Esophagus squamous epithelium (tissue), 5 donors: ENCODE data around the gene TBC1D8B. TPM values are rescaled to one million over a fixed set of nuclear protein-coding genes. Genes with fewer than 3 reads are reported as not detected.

Source experiments
- DNase-seq: peaks from one replicate; lab custom pipeline; 2025; lab: John Stamatoyannopoulos, UW
- H3K27ac ChIP-seq, 4 donors: fragments of 200-600 bp; sonication (generic); one replicate each; pipeline ENCODE4 v1.5.1; 2016 to 2019; ENCODE audit warnings: mild to moderate bottlenecking in 1 of 4
- H3K27me3 ChIP-seq, 4 donors: fragments of 200-600 bp; sonication (generic); 1 replicate in 3 of 4; 2 replicates in 1 of 4; pipeline versions ENCODE4 v1.5.1 to v1.6.0; 2017 to 2021; ENCODE audit warnings: antibody characterized with exemption in 1 of 4
- H3K36me3 ChIP-seq, 3 donors: fragments of 200-600 bp; sonication (generic); one replicate each; pipeline ENCODE4 v1.5.1; 2016 to 2019
- H3K4me1 ChIP-seq, 3 donors: fragments of 200-600 bp; sonication (generic); one replicate each; pipeline ENCODE4 v1.5.1; 2017 to 2019
- H3K4me3 ChIP-seq, 4 donors: fragments of 200-600 bp; sonication (generic); 1 replicate in 3 of 4; 2 replicates in 1 of 4; pipeline ENCODE4 v1.5.1; 2016 to 2019; ENCODE audit warnings: mild to moderate bottlenecking in 2 of 4, moderate library complexity in 1 of 4
- H3K9me3 ChIP-seq, 3 donors: fragments of 200-600 bp; sonication (generic); one replicate each; pipeline ENCODE4 v1.5.1; 2016 to 2019
- POLR2A ChIP-seq, 4 donors: fragments of 450-650 bp; IDR thresholded peaks; one replicate each; pipeline ENCODE4 v1.6.1; 2017; ENCODE audit warnings: antibody characterized with exemption in 4 of 4, mild to moderate bottlenecking in 4 of 4, moderate library complexity in 3 of 4
- WGBS, 2 donors: methylation state at CpG; one replicate each; pipeline ENCODE4 v1.1.5; 2018; 5-methylcytosine and 5-hydroxymethylcytosine counted together
- intact Hi-C: fragments of 100-400 bp; cut with DNase I; formaldehyde crosslinking; loops from one replicate; pipeline ENCODE4 v1.15.0; 2022
- total RNA-seq, 4 donors: library from RNA; depleted of rRNA; stranded (reverse); fragments of >200 nt; gene quantifications; one replicate each; pipeline ENCODE4 v1.1.0, GENCODE V29; 2016
- TF ChIP-seq, protein P1 (sequence below), 6 experiments: fragments of 450-650 bp in 4 of 6; fragments of 200-600 bp in 2 of 6; sonication (generic) in 2 of 6; IDR thresholded peaks; one replicate each; pipeline ENCODE4 v1.5.1; 2016 to 2019; ENCODE audit warnings: antibody characterized with exemption in 6 of 6, mild to moderate bottlenecking in 4 of 6, moderate library complexity in 4 of 6
- donor health status: DM: yes; HTN: yes; CAD: no.

The TBC1D8B gene
- total RNA-seq, 4 donors from 2014 or later, result 2.3 to 3.9 (median 3.4) TPM

DNA sequence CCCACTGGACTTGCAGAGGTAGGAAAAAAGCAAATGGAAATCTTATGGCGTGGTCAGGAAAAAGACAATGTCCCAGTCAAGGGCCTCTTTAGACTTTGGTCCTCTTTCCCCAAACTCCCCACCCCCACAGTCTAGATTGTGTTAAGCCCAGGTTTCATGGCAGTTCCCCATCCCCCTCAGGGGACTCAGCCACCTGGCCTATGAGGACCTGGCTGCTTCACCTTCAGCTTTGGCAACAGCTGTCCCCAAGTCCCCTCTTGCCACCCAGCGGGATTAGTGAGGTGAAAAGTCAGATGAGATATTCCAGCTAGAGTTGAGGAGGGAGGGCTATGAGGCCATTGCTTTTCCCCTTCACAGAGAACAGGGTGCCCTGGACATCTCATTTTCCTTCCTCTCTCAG, 100.2 kb downstream of the TBC1D8B start:
- Histone ChIP-seq H3K9me3 (no peaks in the 10 kb centered on the region), H3K4me3 (no peak overlapping the region), H3K27me3 (peaks cover 0 to 14% (median 0%) of the 10 kb centered on the region in 4 donors), H3K27ac (no peak overlapping the region), H3K36me3 (no peaks in the 10 kb centered on the region), H3K4me1 (no peaks in the 10 kb centered on the region)
- no peak for TF ChIP-seq POLR2A (IDR thresholded peaks at IDR 0.05)
- TF ChIP-seq, protein P1, sequence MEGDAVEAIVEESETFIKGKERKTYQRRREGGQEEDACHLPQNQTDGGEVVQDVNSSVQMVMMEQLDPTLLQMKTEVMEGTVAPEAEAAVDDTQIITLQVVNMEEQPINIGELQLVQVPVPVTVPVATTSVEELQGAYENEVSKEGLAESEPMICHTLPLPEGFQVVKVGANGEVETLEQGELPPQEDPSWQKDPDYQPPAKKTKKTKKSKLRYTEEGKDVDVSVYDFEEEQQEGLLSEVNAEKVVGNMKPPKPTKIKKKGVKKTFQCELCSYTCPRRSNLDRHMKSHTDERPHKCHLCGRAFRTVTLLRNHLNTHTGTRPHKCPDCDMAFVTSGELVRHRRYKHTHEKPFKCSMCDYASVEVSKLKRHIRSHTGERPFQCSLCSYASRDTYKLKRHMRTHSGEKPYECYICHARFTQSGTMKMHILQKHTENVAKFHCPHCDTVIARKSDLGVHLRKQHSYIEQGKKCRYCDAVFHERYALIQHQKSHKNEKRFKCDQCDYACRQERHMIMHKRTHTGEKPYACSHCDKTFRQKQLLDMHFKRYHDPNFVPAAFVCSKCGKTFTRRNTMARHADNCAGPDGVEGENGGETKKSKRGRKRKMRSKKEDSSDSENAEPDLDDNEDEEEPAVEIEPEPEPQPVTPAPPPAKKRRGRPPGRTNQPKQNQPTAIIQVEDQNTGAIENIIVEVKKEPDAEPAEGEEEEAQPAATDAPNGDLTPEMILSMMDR (IDR thresholded peaks at IDR 0.05), result no peak
- no peak for DNase-seq
- intact Hi-C loops, result no loop called here
- 56 to 71% methylated on average over 1 of the region's 2 CpGs for WGBS, 2 donors

GRCh38 chrX:106903291-106903824, 100.9 kb downstream of the TBC1D8B start, which contains the start of gene RIPPLY1:
RIPPLY1 (minus strand) TSS chrX:106903341; CDS start chrX:106903287, 54 bp downstream.
- DNase-seq, result no peak
- no peak within 1 kb of the TSS for H3K4me3 ChIP-seq
- no peaks in the 10 kb centered on the region for H3K9me3 ChIP-seq
- WGBS, 2 donors, result 63 to 100% methylated on average over 1 of the region's 1 CpG
- H3K36me3 ChIP-seq, result no peaks in the 10 kb centered on the region
- TF ChIP-seq, protein P1 (IDR thresholded peaks at IDR 0.05), result no peak
- no peak for TF ChIP-seq POLR2A (IDR thresholded peaks at IDR 0.05)
- no peak within 1 kb of the TSS for H3K27ac ChIP-seq
- intact Hi-C loops, result no loop called here
- no peaks in the 10 kb centered on the region for H3K4me1 ChIP-seq
- peaks cover 0 to 14% (median 0%) of the 10 kb centered on the region in 4 donors for H3K27me3 ChIP-seq

DNA sequence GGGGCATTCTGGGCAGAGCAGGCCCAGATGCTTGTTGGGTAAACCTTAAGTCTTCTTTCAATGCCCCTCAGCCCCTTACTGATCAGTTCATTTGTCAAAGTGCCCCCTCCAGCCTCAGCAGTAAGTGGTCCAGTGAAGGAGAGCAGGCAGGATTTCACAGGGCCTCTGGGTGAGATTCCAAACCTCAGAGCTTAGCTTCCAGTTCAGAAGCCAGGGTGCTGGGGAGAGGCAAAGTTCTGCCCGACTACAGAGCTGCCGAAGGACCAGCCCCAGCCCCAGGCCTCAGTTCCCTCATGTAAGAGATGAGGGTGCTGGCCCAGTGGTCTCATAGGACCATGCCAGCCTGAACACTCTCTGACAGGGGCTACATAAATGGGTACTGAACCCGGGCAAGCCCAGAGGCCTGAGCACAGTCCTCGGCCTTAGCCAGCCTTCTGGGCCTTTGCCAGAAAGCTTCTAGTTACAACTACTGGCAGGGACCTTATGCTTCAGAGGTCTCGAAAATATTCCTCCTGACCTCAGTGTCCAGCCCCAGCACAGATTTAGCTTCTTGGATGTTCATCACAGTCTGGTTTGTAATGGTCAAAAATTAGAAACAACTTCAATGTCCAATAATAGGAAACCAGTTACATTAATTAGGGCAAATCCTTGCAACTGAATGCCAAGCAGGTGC, 101.5 kb downstream of the TBC1D8B start:
- intact Hi-C loops, result no loop called here
- Histone ChIP-seq H3K4me3 (no peak overlapping the region), H3K27ac (no peak overlapping the region), H3K9me3 (no peaks in the 10 kb centered on the region), H3K36me3 (no peaks in the 10 kb centered on the region), H3K27me3 (peaks cover 0 to 14% (median 0%) of the 10 kb centered on the region in 4 donors), H3K4me1 (no peaks in the 10 kb centered on the region)
- TF ChIP-seq, protein P1 (IDR thresholded peaks at IDR 0.05), result no peak
- no peak for TF ChIP-seq POLR2A (IDR thresholded peaks at IDR 0.05)
- 28% methylated on average over 3 of the region's 5 CpGs; no CpG with 5 or more reads in 1 of the 2 donors for WGBS, 2 donors
- DNase-seq, result no peak

DNA sequence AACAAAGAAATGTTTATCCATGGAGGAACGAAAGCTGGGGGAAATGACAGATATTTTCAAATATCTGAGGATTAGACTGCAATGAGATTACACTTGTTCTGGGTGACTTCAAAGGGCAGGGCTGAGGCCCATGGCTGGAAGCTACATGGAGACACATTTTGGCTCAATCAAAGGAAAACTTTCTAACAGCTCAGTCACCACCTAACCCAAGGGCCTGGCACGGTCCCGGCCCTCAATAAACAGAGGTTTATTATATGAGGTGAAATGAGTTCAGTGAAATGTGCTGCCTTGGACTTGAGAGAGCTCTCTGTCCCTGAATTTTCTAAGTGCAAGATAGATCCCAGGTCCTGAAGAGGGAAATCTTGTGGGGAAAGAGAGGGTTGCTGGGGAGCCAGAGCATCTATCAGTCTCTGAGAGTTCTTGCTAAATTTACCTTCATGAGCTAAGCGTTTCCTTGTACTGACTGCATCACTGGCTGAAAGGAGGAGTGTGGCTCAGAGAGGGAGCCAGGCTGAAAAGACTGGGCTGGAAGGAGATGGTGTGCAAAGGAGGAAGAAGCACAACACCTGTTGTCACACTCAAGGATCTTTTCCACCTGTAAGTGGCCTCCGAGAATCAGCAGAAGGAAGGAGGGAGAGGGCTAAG, 102.7 kb downstream of the TBC1D8B start:
- no peaks in the 10 kb centered on the region for H3K4me1 ChIP-seq
- no peaks in the 10 kb centered on the region for H3K36me3 ChIP-seq
- DNase-seq, result no peak
- peaks cover 0 to 14% (median 0%) of the 10 kb centered on the region in 4 donors for H3K27me3 ChIP-seq
- TF ChIP-seq POLR2A (IDR thresholded peaks at IDR 0.05), result no peak
- TF ChIP-seq, protein P1 (IDR thresholded peaks at IDR 0.05), result no peak
- intact Hi-C loops, result no loop called here
- no peak overlapping the region for H3K27ac ChIP-seq
- H3K4me3 ChIP-seq, result no peak overlapping the region
- WGBS, 2 donors, result 54 to 59% methylated on average over 2 to 5 of the region's 5 CpGs
- H3K9me3 ChIP-seq, result no peaks in the 10 kb centered on the region

DNA sequence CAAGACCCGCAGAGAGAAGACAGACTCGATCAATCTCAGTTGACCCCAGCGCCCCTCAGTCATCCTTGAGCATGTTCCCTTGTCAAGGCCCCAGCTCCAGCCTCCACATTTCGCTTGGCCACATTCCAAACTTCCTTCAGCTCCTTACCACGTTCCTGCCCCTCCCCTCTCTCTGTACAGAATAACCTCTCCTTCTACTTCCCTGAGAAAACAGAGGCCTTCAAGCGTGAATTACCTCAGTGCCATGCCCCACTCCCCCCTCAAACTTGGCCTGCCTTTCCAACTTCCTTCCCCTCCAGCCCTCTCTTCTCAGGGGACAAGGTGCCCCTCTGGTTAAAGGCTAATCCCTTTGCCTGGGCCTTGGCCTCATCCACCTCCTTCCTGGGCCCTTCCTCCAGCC, 103.9 kb downstream of the TBC1D8B start:
- H3K9me3 ChIP-seq, result no peaks in the 10 kb centered on the region
- peaks cover 0 to 4% (median 0%) of the 10 kb centered on the region in 4 donors for H3K27me3 ChIP-seq
- H3K36me3 ChIP-seq, result no peaks in the 10 kb centered on the region
- intact Hi-C loops, result no loop called here
- no peak for DNase-seq
- TF ChIP-seq POLR2A (IDR thresholded peaks at IDR 0.05), result no peak
- TF ChIP-seq, protein P1 (IDR thresholded peaks at IDR 0.05), result no peak
- H3K4me1 ChIP-seq, result no peaks in the 10 kb centered on the region
- H3K4me3 ChIP-seq, result no peak overlapping the region
- no peak overlapping the region for H3K27ac ChIP-seq
- WGBS, 2 donors, result 20 to 48% methylated on average over 2 to 6 of the region's 6 CpGs
